Transverse colon (tissue), 4 donors: ENCODE measurements around the gene EMP2.

Experiments used
- CTCF ChIP-seq, 5 experiments: fragments of 200-600 bp in 3 of 5; fragments of 450-650 bp in 2 of 5; sonication (generic) in 3 of 5; IDR thresholded peaks; 1 replicate in 2 of 5; 2 replicates in 3 of 5; pipeline ENCODE4 v1.5.1; 2016 to 2017; ENCODE audit warnings: antibody characterized with exemption in 5 of 5, inconsistent platforms in 3 of 5, mild to moderate bottlenecking in 2 of 5, moderate library complexity in 1 of 5
- EP300 ChIP-seq: sonication (generic); formaldehyde crosslinking; IDR thresholded peaks from one replicate; pipeline ENCODE4 v1.6.1; 2017; ENCODE audit warnings: antibody characterized with exemption, low read depth
- POLR2A ChIP-seq: fragments of 450-650 bp; IDR thresholded peaks from one replicate; pipeline ENCODE4 v1.6.1; 2016; ENCODE audit warnings: antibody characterized with exemption, mild to moderate bottlenecking, moderate library complexity
- POLR2AphosphoS5 ChIP-seq, 3 donors: sonication (generic); formaldehyde crosslinking; IDR thresholded peaks; one replicate each; pipeline ENCODE4 v1.6.1; 2016; ENCODE audit warnings: antibody characterized with exemption in 3 of 3

- no peak for TF ChIP-seq CTCF (IDR thresholded peaks at IDR 0.05)
- no peak for TF ChIP-seq POLR2A
- TF ChIP-seq EP300, result no peak
- peak in 1 of 3 donors; percentile 5 for TF ChIP-seq POLR2AphosphoS5 (IDR thresholded peaks at IDR 0.05)
Measured at GRCh38 chr16:10609402-10609774, 29.0 kb upstream of the EMP2 start.
